ENCODE results near the gene ATP8A2.

DNA sequence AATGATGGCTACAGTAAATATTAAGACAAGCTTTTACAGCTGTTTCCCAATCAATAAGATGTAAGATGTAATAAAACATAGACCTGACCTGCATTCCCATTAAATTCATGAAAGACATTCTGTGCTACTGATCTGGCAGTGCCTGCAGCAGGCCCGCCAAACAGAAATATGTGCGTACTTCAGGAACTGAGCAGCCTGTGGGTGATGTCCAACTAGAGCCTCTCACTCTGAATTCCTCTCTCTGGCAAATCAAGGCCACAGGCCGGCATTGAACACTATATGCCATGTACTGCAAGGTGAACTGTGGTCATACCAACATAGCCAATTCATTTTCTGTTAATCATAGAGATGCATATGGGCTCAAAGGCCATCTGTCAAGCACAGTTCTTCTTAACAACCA is 662.2 kb downstream of the ATP8A2 start:
- TF ChIP-seq, protein P1, sequence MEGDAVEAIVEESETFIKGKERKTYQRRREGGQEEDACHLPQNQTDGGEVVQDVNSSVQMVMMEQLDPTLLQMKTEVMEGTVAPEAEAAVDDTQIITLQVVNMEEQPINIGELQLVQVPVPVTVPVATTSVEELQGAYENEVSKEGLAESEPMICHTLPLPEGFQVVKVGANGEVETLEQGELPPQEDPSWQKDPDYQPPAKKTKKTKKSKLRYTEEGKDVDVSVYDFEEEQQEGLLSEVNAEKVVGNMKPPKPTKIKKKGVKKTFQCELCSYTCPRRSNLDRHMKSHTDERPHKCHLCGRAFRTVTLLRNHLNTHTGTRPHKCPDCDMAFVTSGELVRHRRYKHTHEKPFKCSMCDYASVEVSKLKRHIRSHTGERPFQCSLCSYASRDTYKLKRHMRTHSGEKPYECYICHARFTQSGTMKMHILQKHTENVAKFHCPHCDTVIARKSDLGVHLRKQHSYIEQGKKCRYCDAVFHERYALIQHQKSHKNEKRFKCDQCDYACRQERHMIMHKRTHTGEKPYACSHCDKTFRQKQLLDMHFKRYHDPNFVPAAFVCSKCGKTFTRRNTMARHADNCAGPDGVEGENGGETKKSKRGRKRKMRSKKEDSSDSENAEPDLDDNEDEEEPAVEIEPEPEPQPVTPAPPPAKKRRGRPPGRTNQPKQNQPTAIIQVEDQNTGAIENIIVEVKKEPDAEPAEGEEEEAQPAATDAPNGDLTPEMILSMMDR (conservative IDR thresholded peaks at IDR 0.05; ENCODE audit: low read depth, low read length) = no peak
- TF ChIP-seq POLR2A (IDR thresholded peaks at IDR 0.05; ENCODE audit: low read depth, low read length) (no peak), CEBPB (IDR thresholded peaks at IDR 0.05; ENCODE audit: low read depth, low read length) (no peak), MXI1 (IDR thresholded peaks at IDR 0.05; ENCODE audit: borderline replicate concordance, low read depth, low read length) (no peak), RAD21 (IDR thresholded peaks at IDR 0.05; ENCODE audit: low read length) (no peak), RCOR1 (IDR thresholded peaks at IDR 0.05; ENCODE audit: insufficient replicate concordance, low read length) (no peak), RFX5 (IDR thresholded peaks at IDR 0.05; ENCODE audit: low read depth, low read length) (no peak), MAFK (IDR thresholded peaks at IDR 0.05; ENCODE audit: low read depth, low read length) (no peak), BHLHE40 (IDR thresholded peaks at IDR 0.05; ENCODE audit: low read depth, low read length) (no peak), MAZ (IDR thresholded peaks at IDR 0.05; ENCODE audit: borderline replicate concordance, low read depth, low read length) (no peak), CHD1 (IDR thresholded peaks at IDR 0.05; ENCODE audit: low read depth, low read length) (no peak)
- TF ChIP-seq, protein P2, sequence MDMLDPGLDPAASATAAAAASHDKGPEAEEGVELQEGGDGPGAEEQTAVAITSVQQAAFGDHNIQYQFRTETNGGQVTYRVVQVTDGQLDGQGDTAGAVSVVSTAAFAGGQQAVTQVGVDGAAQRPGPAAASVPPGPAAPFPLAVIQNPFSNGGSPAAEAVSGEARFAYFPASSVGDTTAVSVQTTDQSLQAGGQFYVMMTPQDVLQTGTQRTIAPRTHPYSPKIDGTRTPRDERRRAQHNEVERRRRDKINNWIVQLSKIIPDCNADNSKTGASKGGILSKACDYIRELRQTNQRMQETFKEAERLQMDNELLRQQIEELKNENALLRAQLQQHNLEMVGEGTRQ (IDR thresholded peaks at IDR 0.05; ENCODE audit: low read depth, low read length) = no peak
- TF ChIP-seq, protein P3, sequence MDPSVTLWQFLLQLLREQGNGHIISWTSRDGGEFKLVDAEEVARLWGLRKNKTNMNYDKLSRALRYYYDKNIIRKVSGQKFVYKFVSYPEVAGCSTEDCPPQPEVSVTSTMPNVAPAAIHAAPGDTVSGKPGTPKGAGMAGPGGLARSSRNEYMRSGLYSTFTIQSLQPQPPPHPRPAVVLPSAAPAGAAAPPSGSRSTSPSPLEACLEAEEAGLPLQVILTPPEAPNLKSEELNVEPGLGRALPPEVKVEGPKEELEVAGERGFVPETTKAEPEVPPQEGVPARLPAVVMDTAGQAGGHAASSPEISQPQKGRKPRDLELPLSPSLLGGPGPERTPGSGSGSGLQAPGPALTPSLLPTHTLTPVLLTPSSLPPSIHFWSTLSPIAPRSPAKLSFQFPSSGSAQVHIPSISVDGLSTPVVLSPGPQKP (IDR thresholded peaks at IDR 0.05; ENCODE audit: borderline replicate concordance, low read depth, low read length) = no peak
